Measurements from ENCODE around the gene NCOA3. TPM values are rescaled to one million over a fixed set of nuclear protein-coding genes. Genes with fewer than 3 reads are reported as not detected.

Gene NCOA3
- polyA plus RNA-seq, 1 of the 3 experiments (the other 2 are of a cell fraction): 5.8 TPM

DNA sequence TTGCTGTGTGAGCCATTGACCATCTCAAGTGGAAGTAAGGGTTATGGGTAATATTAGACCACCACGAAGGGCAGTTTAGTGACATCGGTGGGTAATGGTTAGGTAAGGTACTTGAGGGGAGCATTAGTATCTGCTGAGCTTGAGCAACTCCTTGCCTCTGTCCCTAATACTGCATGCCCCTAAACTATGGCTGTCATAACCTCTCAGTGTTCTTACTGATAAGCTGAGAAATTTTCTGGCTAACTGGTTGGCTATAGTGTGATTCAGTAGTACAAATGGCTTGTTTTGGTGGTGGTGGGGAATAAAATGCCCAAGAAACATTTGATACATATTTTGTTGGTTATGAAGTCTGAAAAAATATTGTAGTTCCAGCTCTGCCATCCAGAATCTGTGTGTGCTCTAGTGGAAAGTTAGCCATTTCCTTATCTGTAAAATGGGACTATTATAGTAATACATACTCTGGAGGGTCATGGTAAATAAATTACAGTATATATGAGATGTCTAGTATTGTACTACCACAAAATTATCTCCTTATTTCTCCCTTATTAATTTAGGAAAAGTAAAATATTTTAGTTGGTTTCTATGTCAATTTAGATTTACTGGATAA is 113.1 kb downstream of the NCOA3 start:
- Histone ChIP-seq H3K79me2 (ENCODE audit: insufficient read depth) (peaks cover 15% of the 10 kb centered on the region), H3K4me1 (ENCODE audit: control insufficient read depth in 1 of 2, insufficient read depth in 2 of 2, low read depth in 1 of 2, low read length in 1 of 2) (peaks cover 0 to 10% of the 10 kb centered on the region in 2 experiments; a peak in 1 of 4 replicates), H3K9me2 (no peaks in the 10 kb centered on the region), H3K4me3 (ENCODE audit: low read depth in 2 of 2, low read length in 1 of 2) (no peak overlapping the region), H3K4me2 (no peak overlapping the region), H3K36me3 (replicated peaks in 1 of 2; ENCODE audit: control insufficient read depth in 1 of 2, insufficient read depth in 2 of 2, low read length in 1 of 2) (no peaks in the 10 kb centered on the region), H4K20me1 (ENCODE audit: insufficient read depth) (no peaks in the 10 kb centered on the region), H3K9ac (no peak overlapping the region), H3F3A (replicated peaks; ENCODE audit: insufficient read depth) (peaks cover 5% of the 10 kb centered on the region), H3K27ac (ENCODE audit: low read depth in 2 of 2, low read length in 1 of 2) (no peak overlapping the region), H3K9me3 (no peaks in the 10 kb centered on the region), H3K27me3 (ENCODE audit: insufficient read depth) (no peaks in the 10 kb centered on the region), H2AFZ (ENCODE audit: low read depth) (no peak overlapping the region)
- ChIA-PET POLR2A (no interaction called here), CTCF (interaction anchor here (0.7 to 5.4 kb wide), 7 partner anchors 13 to 1006 kb away, joined by 3 to 32 read pairs (median 4); partner anchors contain the start of gene NCOA3)
- no peak for DNase-seq
- WGBS (ENCODE audit: low lambda C conversion rate): 100% methylated on average over 2 of the region's 2 CpGs
- TF ChIP-seq TEAD4 (IDR thresholded peaks at IDR 0.05; ENCODE audit: borderline replicate concordance, insufficient read depth): no peak
- TF ChIP-seq SIN3A (IDR thresholded peaks at IDR 0.05; ENCODE audit: borderline replicate concordance, low read depth, low read length): no peak
- no peak for TF ChIP-seq EZH2phosphoT487 (IDR thresholded peaks at IDR 0.05; ENCODE audit: borderline replicate concordance, low read depth)
- no peak for TF ChIP-seq TAF1 (IDR thresholded peaks at IDR 0.05; ENCODE audit: borderline replicate concordance, low read depth, low read length)
- no peak for TF ChIP-seq RCOR1 (IDR thresholded peaks at IDR 0.05; ENCODE audit: low read length)
- TF ChIP-seq JUND (IDR thresholded peaks at IDR 0.05): no peak

DNA sequence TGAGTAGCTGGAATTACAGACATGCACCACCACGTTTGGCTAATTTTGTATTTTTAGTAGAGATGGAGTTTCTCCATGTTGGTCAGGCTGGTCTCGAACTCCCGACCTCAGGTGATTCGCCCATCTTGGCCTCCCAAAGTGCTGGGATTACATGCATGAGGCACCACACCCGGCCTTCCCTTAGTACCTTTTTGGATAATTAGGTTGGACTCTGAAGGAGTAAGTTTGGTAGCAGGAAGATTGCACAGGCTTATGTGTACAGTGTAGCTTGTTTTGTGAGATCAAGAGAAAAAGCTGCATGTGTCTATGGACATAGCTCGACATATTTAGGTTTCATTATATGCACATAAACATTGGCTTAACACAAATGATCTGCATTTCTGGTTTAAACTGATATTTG is 116.8 kb downstream of the NCOA3 start:
- H3K9me2 ChIP-seq: no peaks in the 10 kb centered on the region
- no peak overlapping the region for H3K4me3 ChIP-seq (ENCODE audit: low read depth in 2 of 2, low read length in 1 of 2)
- no peak for DNase-seq
- H2AFZ ChIP-seq (ENCODE audit: low read depth): no peak overlapping the region
- peaks cover 8% of the 10 kb centered on the region for H3F3A ChIP-seq (replicated peaks; ENCODE audit: insufficient read depth)
- no peaks in the 10 kb centered on the region for H3K9me3 ChIP-seq
- H4K20me1 ChIP-seq (ENCODE audit: insufficient read depth): no peaks in the 10 kb centered on the region
- no peak overlapping the region for H3K4me2 ChIP-seq
- 94% methylated on average over 6 of the region's 6 CpGs for WGBS (ENCODE audit: low lambda C conversion rate)
- ChIA-PET POLR2A (interaction anchor here (0.5 kb wide), 1 partner anchor 157 kb away, joined by 3 read pairs; no protein-coding TSS in a partner anchor), CTCF (interaction anchor here (1.1 to 5.5 kb wide), 3 partner anchors 114 to 424 kb away, joined by 3 to 71 read pairs (median 3); no protein-coding TSS in a partner anchor)
- no peaks in the 10 kb centered on the region for H3K27me3 ChIP-seq (ENCODE audit: insufficient read depth)
- H3K4me1 ChIP-seq (ENCODE audit: control insufficient read depth in 1 of 2, insufficient read depth in 2 of 2, low read depth in 1 of 2, low read length in 1 of 2): no peaks in the 10 kb centered on the region; a peak in 1 of 4 replicates
- peaks cover 5% of the 10 kb centered on the region; the same call in 1 of the 2 replicates for H3K79me2 ChIP-seq (ENCODE audit: insufficient read depth)
- H3K27ac ChIP-seq (ENCODE audit: low read depth in 2 of 2, low read length in 1 of 2): no peak overlapping the region
- TF ChIP-seq CHD2 (IDR thresholded peaks at IDR 0.05; ENCODE audit: low read length, partially characterized antibody) (no peak), NFIC (IDR thresholded peaks at IDR 0.05; ENCODE audit: borderline replicate concordance) (no peak), SMC3 (IDR thresholded peaks at IDR 0.05; ENCODE audit: low read depth, low read length) (no peak), EP300 (IDR thresholded peaks at IDR 0.05; ENCODE audit: borderline replicate concordance in 1 of 2, low read depth in 1 of 2, low read length in 1 of 2) (no peak), JUND (IDR thresholded peaks at IDR 0.05) (no peak), FOSL2 (IDR thresholded peaks at IDR 0.05; ENCODE audit: borderline replicate concordance, low read depth) (no peak)
- TF ChIP-seq, protein P1, sequence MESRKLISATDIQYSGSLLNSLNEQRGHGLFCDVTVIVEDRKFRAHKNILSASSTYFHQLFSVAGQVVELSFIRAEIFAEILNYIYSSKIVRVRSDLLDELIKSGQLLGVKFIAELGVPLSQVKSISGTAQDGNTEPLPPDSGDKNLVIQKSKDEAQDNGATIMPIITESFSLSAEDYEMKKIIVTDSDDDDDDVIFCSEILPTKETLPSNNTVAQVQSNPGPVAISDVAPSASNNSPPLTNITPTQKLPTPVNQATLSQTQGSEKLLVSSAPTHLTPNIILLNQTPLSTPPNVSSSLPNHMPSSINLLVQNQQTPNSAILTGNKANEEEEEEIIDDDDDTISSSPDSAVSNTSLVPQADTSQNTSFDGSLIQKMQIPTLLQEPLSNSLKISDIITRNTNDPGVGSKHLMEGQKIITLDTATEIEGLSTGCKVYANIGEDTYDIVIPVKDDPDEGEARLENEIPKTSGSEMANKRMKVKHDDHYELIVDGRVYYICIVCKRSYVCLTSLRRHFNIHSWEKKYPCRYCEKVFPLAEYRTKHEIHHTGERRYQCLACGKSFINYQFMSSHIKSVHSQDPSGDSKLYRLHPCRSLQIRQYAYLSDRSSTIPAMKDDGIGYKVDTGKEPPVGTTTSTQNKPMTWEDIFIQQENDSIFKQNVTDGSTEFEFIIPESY (IDR thresholded peaks at IDR 0.05; ENCODE audit: borderline replicate concordance, low read depth): no peak
- TF ChIP-seq, protein P2, sequence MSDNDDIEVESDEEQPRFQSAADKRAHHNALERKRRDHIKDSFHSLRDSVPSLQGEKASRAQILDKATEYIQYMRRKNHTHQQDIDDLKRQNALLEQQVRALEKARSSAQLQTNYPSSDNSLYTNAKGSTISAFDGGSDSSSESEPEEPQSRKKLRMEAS (IDR thresholded peaks at IDR 0.05; ENCODE audit: low read depth): no peak
- H3K36me3 ChIP-seq (replicated peaks in 1 of 2; ENCODE audit: control insufficient read depth in 1 of 2, insufficient read depth in 2 of 2, low read length in 1 of 2): peaks cover 5 to 6% of the 10 kb centered on the region in 2 experiments
- H3K9ac ChIP-seq: no peak overlapping the region

All from SK-N-SH (cell line).